ENCODE data around the gene STRIP2. TPM values are rescaled to one million over a fixed set of nuclear protein-coding genes. Genes with fewer than 3 reads are reported as not detected.
"Not testable (repeated sequence)": the region's sequence is repeated elsewhere in the genome, so short reads cannot be mapped to it uniquely, and the experiment has no call there.

Gene STRIP2
- total and polyA plus RNA-seq, 9 donors = 0.12 to 1.6 (median 0.92) TPM

DNA sequence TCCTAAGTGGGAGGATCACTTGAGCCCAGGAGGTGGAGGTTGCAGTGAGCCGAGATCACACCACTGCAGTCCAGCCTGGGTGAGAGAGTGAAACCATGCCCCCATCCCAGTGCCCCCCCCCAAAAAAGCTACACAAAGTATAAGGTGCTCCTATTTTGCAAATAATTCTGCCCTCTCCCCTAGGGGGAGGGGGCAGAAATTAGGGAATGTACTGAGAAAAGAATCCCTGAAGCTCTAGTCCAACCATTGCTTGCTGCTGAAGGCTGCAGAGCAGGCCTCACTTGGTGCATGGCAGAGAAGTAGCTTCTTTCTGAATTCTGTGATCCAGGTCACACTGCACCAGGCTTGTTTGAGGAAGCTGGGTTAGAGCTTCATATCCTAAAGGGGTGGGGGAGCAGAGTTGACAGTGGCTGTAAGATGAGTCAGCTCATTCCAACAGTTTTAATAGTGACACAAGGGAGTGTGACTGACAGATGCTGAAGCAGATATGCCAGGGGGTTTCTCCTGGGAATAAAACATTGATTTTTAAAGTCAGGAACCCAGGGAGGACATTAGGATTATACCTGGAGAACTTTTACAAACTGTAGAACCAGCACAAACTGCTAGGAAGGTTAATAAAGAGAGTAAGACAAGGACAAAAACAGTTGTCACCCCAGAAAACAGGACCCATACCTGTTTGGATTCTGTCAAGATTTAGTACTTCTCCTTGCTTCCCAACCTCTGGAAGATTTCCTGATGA, 32.8 kb upstream of the STRIP2 start:
- Histone ChIP-seq H3K27ac (no peak overlapping the region), H3K36me3 (no peaks in the 10 kb centered on the region), H3K9me3 (no peaks in the 10 kb centered on the region), H3K4me3 (no peak overlapping the region), H3K4me1 (ENCODE audit: insufficient read depth) (no peaks in the 10 kb centered on the region), H3K27me3 (no peaks in the 10 kb centered on the region)
- DNase-seq = no peak
- WGBS, 3 donors = 84 to 100% (median 100%) methylated on average over 1 of the region's 1 CpG
- intact Hi-C loops (cut with DNase I) = no loop called here
- TF ChIP-seq, protein P1, sequence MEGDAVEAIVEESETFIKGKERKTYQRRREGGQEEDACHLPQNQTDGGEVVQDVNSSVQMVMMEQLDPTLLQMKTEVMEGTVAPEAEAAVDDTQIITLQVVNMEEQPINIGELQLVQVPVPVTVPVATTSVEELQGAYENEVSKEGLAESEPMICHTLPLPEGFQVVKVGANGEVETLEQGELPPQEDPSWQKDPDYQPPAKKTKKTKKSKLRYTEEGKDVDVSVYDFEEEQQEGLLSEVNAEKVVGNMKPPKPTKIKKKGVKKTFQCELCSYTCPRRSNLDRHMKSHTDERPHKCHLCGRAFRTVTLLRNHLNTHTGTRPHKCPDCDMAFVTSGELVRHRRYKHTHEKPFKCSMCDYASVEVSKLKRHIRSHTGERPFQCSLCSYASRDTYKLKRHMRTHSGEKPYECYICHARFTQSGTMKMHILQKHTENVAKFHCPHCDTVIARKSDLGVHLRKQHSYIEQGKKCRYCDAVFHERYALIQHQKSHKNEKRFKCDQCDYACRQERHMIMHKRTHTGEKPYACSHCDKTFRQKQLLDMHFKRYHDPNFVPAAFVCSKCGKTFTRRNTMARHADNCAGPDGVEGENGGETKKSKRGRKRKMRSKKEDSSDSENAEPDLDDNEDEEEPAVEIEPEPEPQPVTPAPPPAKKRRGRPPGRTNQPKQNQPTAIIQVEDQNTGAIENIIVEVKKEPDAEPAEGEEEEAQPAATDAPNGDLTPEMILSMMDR (IDR thresholded peaks at IDR 0.05) = no peak
- TF ChIP-seq POLR2A (IDR thresholded peaks at IDR 0.05) (no peak), EP300 (IDR thresholded peaks at IDR 0.05) (no peak)

DNA sequence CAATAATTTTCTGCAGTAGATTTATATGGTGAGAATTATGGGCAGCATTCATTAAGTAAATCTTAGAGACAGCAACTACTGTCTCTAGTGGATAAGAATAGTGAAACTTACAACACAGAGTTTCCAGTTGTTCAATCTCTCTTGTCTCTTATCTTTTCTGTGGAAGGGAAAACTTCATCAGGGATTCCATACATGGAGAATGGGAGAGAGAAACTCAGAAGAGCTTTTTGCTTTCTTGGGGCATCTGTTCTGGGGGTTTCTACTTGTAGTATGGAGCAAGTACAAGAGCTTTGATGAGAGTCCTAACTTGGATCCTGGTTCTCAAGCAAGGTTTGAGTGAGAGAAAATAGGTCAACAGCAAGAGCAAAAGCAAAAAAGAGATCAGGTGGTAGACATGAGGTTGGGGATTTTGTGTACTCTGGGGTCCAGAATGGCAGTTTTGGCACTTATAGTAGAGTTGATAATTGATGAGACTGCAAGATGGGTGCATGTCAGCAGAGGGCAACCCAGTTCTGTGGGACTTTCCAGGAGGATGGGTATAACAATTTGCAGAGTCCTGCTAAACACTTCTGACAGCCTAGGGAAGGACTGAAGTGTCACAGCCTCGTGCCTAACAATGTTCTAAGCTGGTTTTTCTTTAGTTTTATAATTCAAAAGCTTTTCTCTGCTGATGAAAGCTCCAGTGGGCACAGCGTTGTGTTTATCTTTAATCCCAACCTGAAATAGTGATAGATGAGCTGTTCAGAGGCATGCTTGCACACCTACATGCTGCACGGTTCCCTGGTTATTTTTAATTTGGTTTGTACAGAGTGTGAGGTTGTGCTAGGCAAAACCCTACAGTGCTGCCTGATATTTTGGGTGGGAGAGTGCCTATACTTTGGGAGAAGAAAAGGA, 32.0 kb upstream of the STRIP2 start:
- WGBS, 3 donors = 79 to 88% (median 83%) methylated on average over 3 of the region's 3 CpGs
- Histone ChIP-seq H3K4me3 (no peak overlapping the region), H3K27me3 (no peaks in the 10 kb centered on the region), H3K36me3 (no peaks in the 10 kb centered on the region), H3K9me3 (no peaks in the 10 kb centered on the region), H3K27ac (no peak overlapping the region), H3K4me1 (ENCODE audit: insufficient read depth) (no peaks in the 10 kb centered on the region)
- DNase-seq = no peak
- no peak for TF ChIP-seq POLR2A (IDR thresholded peaks at IDR 0.05)
- TF ChIP-seq EP300 (IDR thresholded peaks at IDR 0.05) = no peak
- TF ChIP-seq, protein P1 (IDR thresholded peaks at IDR 0.05) = no peak
- intact Hi-C loops (cut with DNase I) = no loop called here

DNA sequence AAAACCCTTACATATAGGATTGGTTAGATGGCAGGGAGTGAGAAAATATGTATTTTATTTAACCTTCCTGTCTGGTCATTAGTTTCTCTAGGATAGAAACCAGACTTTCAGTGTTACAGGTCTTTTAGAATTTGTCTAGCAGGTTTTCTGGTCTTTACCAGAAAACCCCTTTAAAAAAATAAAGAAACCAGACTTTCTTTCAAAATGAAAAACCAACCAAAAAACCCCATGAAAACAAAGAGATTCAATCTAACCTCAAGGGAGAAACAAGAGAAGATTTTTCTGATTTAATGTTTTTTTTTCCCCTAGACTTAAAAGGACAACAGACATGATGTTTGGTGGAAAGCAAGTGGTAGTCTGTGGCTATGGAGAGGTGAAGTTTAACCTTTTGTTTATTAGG, 28.7 kb upstream of the STRIP2 start:
- Histone ChIP-seq H3K36me3 (no peaks in the 10 kb centered on the region), H3K27me3 (no peaks in the 10 kb centered on the region), H3K27ac (no peak overlapping the region), H3K4me1 (ENCODE audit: insufficient read depth) (no peaks in the 10 kb centered on the region), H3K9me3 (no peaks in the 10 kb centered on the region), H3K4me3 (no peak overlapping the region)
- TF ChIP-seq EP300 (IDR thresholded peaks at IDR 0.05) = no peak
- TF ChIP-seq POLR2A (IDR thresholded peaks at IDR 0.05) = no peak
- TF ChIP-seq, protein P1 (IDR thresholded peaks at IDR 0.05) = no peak
- no peak for DNase-seq
- intact Hi-C loops (cut with DNase I) = no loop called here

DNA sequence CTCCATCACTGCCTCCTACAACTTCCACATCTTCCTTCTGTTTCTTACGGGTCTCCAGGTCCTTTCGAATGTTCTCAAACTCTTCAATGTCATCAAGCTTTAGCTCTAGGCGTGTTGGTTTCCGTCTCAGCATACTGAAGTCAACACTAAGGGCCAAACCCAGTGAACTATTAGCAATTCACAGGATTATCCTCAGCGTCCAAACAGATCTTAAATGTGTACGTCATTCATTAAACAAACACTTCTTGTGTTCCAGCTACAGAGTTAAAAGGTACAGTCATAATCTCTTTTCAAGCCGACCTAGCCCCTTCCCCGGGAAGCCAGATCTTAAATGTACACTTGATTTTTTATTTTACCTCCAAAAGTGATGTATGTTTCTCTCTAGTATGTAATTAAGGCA, 24.0 kb upstream of the STRIP2 start:
- H3K4me1 ChIP-seq (ENCODE audit: insufficient read depth); H3K9me3 ChIP-seq; intact Hi-C loops (cut with DNase I); H3K27me3 ChIP-seq; H3K4me3 ChIP-seq; H3K27ac ChIP-seq; DNase-seq; H3K36me3 ChIP-seq: not testable (repeated sequence)
- WGBS, 3 donors = 87 to 94% (median 92%) methylated on average over 8 of the region's 8 CpGs

DNA sequence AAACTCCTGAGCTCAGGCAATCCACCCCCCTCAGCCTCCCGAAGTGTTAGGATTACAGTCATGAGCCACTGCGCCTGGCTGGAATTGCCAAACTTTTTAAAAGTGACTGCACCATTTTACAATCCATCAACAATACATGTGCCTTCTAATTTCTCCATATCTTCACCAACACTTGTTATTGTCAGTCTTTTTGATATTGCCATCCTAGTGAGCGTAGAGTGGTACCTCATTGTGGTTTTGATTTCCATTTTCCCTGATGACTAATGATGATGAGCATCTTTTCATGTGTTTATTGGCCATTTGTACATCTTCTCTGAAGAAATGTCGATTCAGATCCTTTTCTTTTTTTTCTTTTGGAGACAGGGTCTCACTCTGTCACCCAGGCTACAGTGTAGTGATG, 21.7 kb upstream of the STRIP2 start:
- 96 to 99% (median 98%) methylated on average over 4 of the region's 4 CpGs for WGBS, 3 donors
- H3K4me3 ChIP-seq = no peak overlapping the region
- intact Hi-C loops (cut with DNase I) = no loop called here
- DNase-seq = no peak
- H3K27me3 ChIP-seq = no peaks in the 10 kb centered on the region
- no peaks in the 10 kb centered on the region for H3K4me1 ChIP-seq (ENCODE audit: insufficient read depth)
- H3K9me3 ChIP-seq = no peaks in the 10 kb centered on the region
- no peaks in the 10 kb centered on the region for H3K36me3 ChIP-seq
- no peak for TF ChIP-seq EP300 (IDR thresholded peaks at IDR 0.05)
- no peak for TF ChIP-seq POLR2A (IDR thresholded peaks at IDR 0.05)
- TF ChIP-seq, protein P1 (IDR thresholded peaks at IDR 0.05) = no peak
- H3K27ac ChIP-seq = no peak overlapping the region

Measured in ovary (tissue), 9 donors.